BJ (cell line): Measurements from ENCODE around the gene RHOT2. TPM values are rescaled to one million over a fixed set of nuclear protein-coding genes. Genes with fewer than 3 reads are reported as not detected.

ENCODE experiments used
- CTCF ChIA-PET: fragments of 350-600 bp; formaldehyde crosslinking; extraction: SDS; loops from one replicate; lab custom pipeline; 2021; ENCODE audit warnings: antibody characterized with exemption, inconsistent platforms; lab: Yijun Ruan, JAX
- POLR2A ChIA-PET: fragments of 300-600 bp; sonication (Branson Sonifier 250); formaldehyde crosslinking; extraction: SDS; loops from one replicate; lab custom pipeline; 2021; ENCODE audit warnings: antibody characterized with exemption; lab: Charles Lee
- DNase-seq: peaks from one replicate; pipeline ENCODE4 v3.0.0-alpha.2; 2011; ENCODE audit warnings: low read depth
- H3K27me3 ChIP-seq: 2 replicates; pipeline ENCODE4 v1.6.0; 2011; ENCODE audit warnings: low read length; ENCODE audit not compliant: control insufficient read depth, insufficient read depth
- H3K36me3 ChIP-seq: 2 replicates; pipeline ENCODE4 v1.5.1; 2011; ENCODE audit warnings: low read length; ENCODE audit not compliant: control insufficient read depth, insufficient read depth
- H3K4me3 ChIP-seq: 2 replicates; pipeline ENCODE4 v1.5.1; 2011; ENCODE audit warnings: low read depth, mild to moderate bottlenecking, control low read depth, low read length
- CTCF ChIP-seq: IDR thresholded peaks from 2 replicates; pipeline ENCODE4 v1.5.1; 2011; ENCODE audit warnings: low read depth, mild to moderate bottlenecking, control low read depth, inconsistent platforms, low read length, moderate library complexity; ENCODE audit not compliant: insufficient read depth
- polyA plus RNA-seq: library from polyadenylated mRNA; depleted of rRNA; stranded (reverse); fragments of >200 nt; gene quantifications from 2 replicates; pipeline ENCODE4 v1.2.3, GENCODE V29; 2011

The RHOT2 gene
- polyA plus RNA-seq, 1 experiment: 81.7 TPM

GRCh38 chr16:637081-638018 lies 30.6 kb upstream of the RHOT2 start:
- Histone ChIP-seq H3K4me3 (peak overlapping the region; percentile 50), H3K36me3 (peaks cover 12% of the 10 kb centered on the region), H3K27me3 (no peaks in the 10 kb centered on the region)
- no peak for TF ChIP-seq CTCF
- POLR2A ChIA-PET: no interaction called here
- DNase-seq: no peak
- CTCF ChIA-PET: no interaction called here

GRCh38 chr16:638034-638543 lies 29.8 kb upstream of the RHOT2 start:
- DNase-seq: no peak
- H3K36me3 ChIP-seq: peaks cover 8% of the 10 kb centered on the region
- H3K4me3 ChIP-seq: no peak overlapping the region
- no peak for TF ChIP-seq CTCF
- H3K27me3 ChIP-seq: no peaks in the 10 kb centered on the region
- CTCF ChIA-PET: interaction anchor here (1.3 kb wide), 1 partner anchor 74 kb away, joined by 3 read pairs; no protein-coding TSS in a partner anchor
- POLR2A ChIA-PET: no interaction called here

GRCh38 chr16:638836-639235 lies 29.1 kb upstream of the RHOT2 start:
- DNase-seq: no peak
- H3K27me3 ChIP-seq: no peaks in the 10 kb centered on the region
- CTCF ChIA-PET: interaction anchor here (1.3 kb wide), 1 partner anchor 74 kb away, joined by 3 read pairs; no protein-coding TSS in a partner anchor
- TF ChIP-seq CTCF: no peak
- peaks cover 3% of the 10 kb centered on the region for H3K36me3 ChIP-seq
- no peak overlapping the region for H3K4me3 ChIP-seq
- POLR2A ChIA-PET: no interaction called here

GRCh38 chr16:640614-641013 lies 27.3 kb upstream of the RHOT2 start:
- CTCF ChIA-PET: no interaction called here
- POLR2A ChIA-PET: no interaction called here
- no peaks in the 10 kb centered on the region for H3K36me3 ChIP-seq
- no peak for DNase-seq
- TF ChIP-seq CTCF: no peak
- no peaks in the 10 kb centered on the region for H3K27me3 ChIP-seq
- H3K4me3 ChIP-seq: no peak overlapping the region; the same call in 1 of the 2 replicates
